Esophagus muscularis mucosa (tissue), 4 donors: ENCODE results near the gene COL4A1. TPM values are rescaled to one million over a fixed set of nuclear protein-coding genes. Genes with fewer than 3 reads are reported as not detected.

ENCODE experiments used
- DNase-seq: peaks from one replicate; pipeline ENCODE4 v3.0.0-alpha.2; 2017; ENCODE audit errors: extremely low spot score
- H3K27ac ChIP-seq, 4 donors: fragments of 200-600 bp; sonication (generic); replicated peaks in 1 of 4; 1 replicate in 3 of 4; 2 replicates in 1 of 4; pipeline ENCODE4 v1.5.1; 2016 to 2019; ENCODE audit warnings: mild to moderate bottlenecking in 1 of 4
- H3K27me3 ChIP-seq, 4 donors: fragments of 200-600 bp; sonication (generic); one replicate each; pipeline versions ENCODE4 v1.5.1 to v1.6.0; 2016 to 2019
- H3K36me3 ChIP-seq, 4 donors: fragments of 200-600 bp; sonication (generic); one replicate each; pipeline ENCODE4 v1.5.1; 2016 to 2019
- H3K4me1 ChIP-seq, 4 donors: fragments of 200-600 bp; sonication (generic); one replicate each; pipeline ENCODE4 v1.5.1; 2016 to 2019
- H3K4me3 ChIP-seq, 4 donors: fragments of 200-600 bp; sonication (generic); 1 replicate in 2 of 4; 2 replicates in 2 of 4; pipeline ENCODE4 v1.5.1; 2016 to 2019; ENCODE audit warnings: mild to moderate bottlenecking in 4 of 4, moderate library complexity in 1 of 4
- H3K9me3 ChIP-seq, 4 donors: fragments of 200-600 bp; sonication (generic); 1 replicate in 3 of 4; 2 replicates in 1 of 4; pipeline ENCODE4 v1.5.1; 2016 to 2019
- CTCF ChIP-seq, 3 experiments: fragments of 200-600 bp in 2 of 3; fragments of 450-650 bp in 1 of 3; sonication (generic) in 2 of 3; IDR thresholded peaks; one replicate each; pipeline ENCODE4 v1.5.1; 2017 to 2019; ENCODE audit warnings: antibody characterized with exemption in 3 of 3, mild to moderate bottlenecking in 2 of 3, moderate library complexity in 1 of 3
- EP300 ChIP-seq: sonication (generic); formaldehyde crosslinking; IDR thresholded peaks from one replicate; pipeline ENCODE4 v1.6.1; 2017; ENCODE audit warnings: antibody characterized with exemption
- POLR2A ChIP-seq: fragments of 450-650 bp; IDR thresholded peaks from one replicate; pipeline ENCODE4 v1.6.1; 2017; ENCODE audit warnings: antibody characterized with exemption, moderate library complexity, mild to moderate bottlenecking, low read depth
- POLR2AphosphoS5 ChIP-seq, 2 donors: sonication (generic); formaldehyde crosslinking; IDR thresholded peaks; one replicate each; pipeline ENCODE4 v1.6.1; 2017; ENCODE audit warnings: antibody characterized with exemption in 2 of 2
- WGBS: methylation state at CpG from one replicate; pipeline ENCODE4 v1.1.5; 2018; 5-methylcytosine and 5-hydroxymethylcytosine counted together
- intact Hi-C: fragments of 100-400 bp; cut with DNase I; formaldehyde crosslinking; loops from one replicate; pipeline ENCODE4 v1.15.1; 2023
- total RNA-seq, 4 donors: library from RNA; depleted of rRNA; stranded (reverse); fragments of >200 nt; gene quantifications; one replicate each; pipeline versions ENCODE4 v1.1.0 to v1.2.1, GENCODE V29; 2016

COL4A1 gene
- total RNA-seq, 4 donors from 2014 or later = 328 to 578 (median 405) TPM

- Histone ChIP-seq H3K4me3 (no peak overlapping the region), H3K27me3 (no peaks in the 10 kb centered on the region), H3K36me3 (peaks cover 0 to 18% (median 14%) of the 10 kb centered on the region in 4 donors), H3K27ac (peak overlapping the region; percentile 84 to 88 (median 86)), H3K9me3 (no peaks in the 10 kb centered on the region), H3K4me1 (peaks cover 85 to 92% (median 89%) of the 10 kb centered on the region in 4 donors)
- TF ChIP-seq POLR2A = no peak
- peak in 1 of 2 donors; percentile 18 for TF ChIP-seq POLR2AphosphoS5 (IDR thresholded peaks at IDR 0.05)
- no peak for TF ChIP-seq EP300
- TF ChIP-seq CTCF (IDR thresholded peaks at IDR 0.05) = no peak
- peak; percentile 86 for DNase-seq
- 53% methylated on average over 6 of the region's 7 CpGs for WGBS
- intact Hi-C loops = no loop called here
These were observed 62.7 kb downstream of the COL4A1 start for GRCh38 chr13:110244071-110244830.

- H3K9me3 ChIP-seq = no peaks in the 10 kb centered on the region
- no peak overlapping the region for H3K4me3 ChIP-seq
- peaks cover 0 to 18% (median 14%) of the 10 kb centered on the region in 4 donors for H3K36me3 ChIP-seq
- intact Hi-C loops = no loop called here
- H3K27ac ChIP-seq = peak overlapping the region; percentile 51 to 86 (median 85)
- peaks cover 85 to 93% (median 89%) of the 10 kb centered on the region in 4 donors for H3K4me1 ChIP-seq
- H3K27me3 ChIP-seq = no peaks in the 10 kb centered on the region
- peak; percentile 31 for DNase-seq
- TF ChIP-seq CTCF (IDR thresholded peaks at IDR 0.05) (no peak), POLR2A (no peak), EP300 (no peak), POLR2AphosphoS5 (IDR thresholded peaks at IDR 0.05) (no peak)
- WGBS = 90% methylated on average over 4 of the region's 4 CpGs
These were observed 64.3 kb downstream of the COL4A1 start for GRCh38 chr13:110242615-110243014.

GRCh38 chr13:110240943-110241342 lies 66.0 kb downstream of the COL4A1 start:
- no peaks in the 10 kb centered on the region for H3K9me3 ChIP-seq
- peak; percentile 57 for DNase-seq

GRCh38 chr13:110240352-110240751 lies 66.6 kb downstream of the COL4A1 start:
- DNase-seq = peak; percentile 82
- TF ChIP-seq EP300 (no peak), CTCF (IDR thresholded peaks at IDR 0.05) (no peak), POLR2A (no peak), POLR2AphosphoS5 (IDR thresholded peaks at IDR 0.05) (no peak)
- WGBS = 73% methylated on average over 9 of the region's 10 CpGs
- intact Hi-C loops = no loop called here
- Histone ChIP-seq H3K27ac (peak overlapping the region; percentile 74 to 86 (median 83)), H3K9me3 (no peaks in the 10 kb centered on the region), H3K4me3 (no peak overlapping the region), H3K4me1 (peaks cover 80 to 90% (median 83%) of the 10 kb centered on the region in 4 donors), H3K36me3 (peaks cover 0 to 26% (median 17%) of the 10 kb centered on the region in 4 donors), H3K27me3 (no peaks in the 10 kb centered on the region)

More at GRCh38 chr13:110240943-110241342, 66.0 kb downstream of the COL4A1 start:
- Histone ChIP-seq H3K27me3 (no peaks in the 10 kb centered on the region), H3K4me1 (peaks cover 85 to 94% (median 88%) of the 10 kb centered on the region in 4 donors), H3K4me3 (no peak overlapping the region), H3K36me3 (peaks cover 0 to 26% (median 17%) of the 10 kb centered on the region in 4 donors), H3K27ac (peak overlapping the region; percentile 22 to 86 (median 80))
- WGBS = 83% methylated on average over 7 of the region's 7 CpGs
- TF ChIP-seq EP300 (no peak), CTCF (IDR thresholded peaks at IDR 0.05) (no peak), POLR2AphosphoS5 (IDR thresholded peaks at IDR 0.05) (no peak), POLR2A (no peak)
- intact Hi-C loops = no loop called here
